Calu3 (cell line): ENCODE data around the gene UMAD1. TPM values are rescaled to one million over a fixed set of nuclear protein-coding genes. Genes with fewer than 3 reads are reported as not detected.
"Not testable (repeated sequence)": the region's sequence is repeated elsewhere in the genome, so short reads cannot be mapped to it uniquely, and the experiment has no call there.

Experiments
- BruUV-seq: library from RNA; stranded (reverse); fragments of 400-500 nt; replicated peaks from 2 replicates; lab custom pipeline; 2021; lab: Mats Ljungman, UMichigan
- CTCF ChIA-PET: fragments of 300-600 bp; sonication (Branson Sonifier 250); formaldehyde crosslinking; loops from one replicate; lab custom pipeline; 2022; ENCODE audit warnings: antibody characterized with exemption; lab: Charles Lee
- DNase-seq: peaks from one replicate; pipeline ENCODE4 v3.0.0; 2022
- H3K27ac Mint-ChIP-seq: one replicate; pipeline ENCODE4 v1.8.0; 2022; ENCODE audit warnings: mixed read lengths; ENCODE audit not compliant: unreplicated experiment
- H3K27me3 Mint-ChIP-seq: one replicate; pipeline ENCODE4 v1.8.0; 2022; ENCODE audit warnings: mixed read lengths; ENCODE audit not compliant: unreplicated experiment
- H3K36me3 Mint-ChIP-seq: one replicate; pipeline ENCODE4 v1.8.0; 2022; ENCODE audit warnings: mild to moderate bottlenecking, moderate library complexity, mixed read lengths; ENCODE audit not compliant: insufficient read depth, unreplicated experiment
- H3K4me1 Mint-ChIP-seq: one replicate; pipeline ENCODE4 v1.8.0; 2022; ENCODE audit warnings: mild to moderate bottlenecking, low read depth, mixed read lengths; ENCODE audit not compliant: unreplicated experiment
- H3K4me3 Mint-ChIP-seq: one replicate; pipeline ENCODE4 v1.8.0; 2022; ENCODE audit warnings: mild to moderate bottlenecking, low read depth, moderate library complexity, mixed read lengths; ENCODE audit not compliant: unreplicated experiment
- H3K9me3 Mint-ChIP-seq: one replicate; pipeline ENCODE4 v1.8.0; 2022; ENCODE audit warnings: low read depth, mixed read lengths; ENCODE audit not compliant: unreplicated experiment
- CTCF ChIP-seq: fragments of 200-600 bp; IDR thresholded peaks from one replicate; pipeline ENCODE4 v1.8.0; 2022; ENCODE audit warnings: antibody characterized with exemption; ENCODE audit not compliant: unreplicated experiment
- intact Hi-C: fragments of 100-400 bp; cut with micrococcal nuclease; formaldehyde crosslinking; loops from one replicate; pipeline ENCODE4 v1.10.0; 2022; ENCODE audit not compliant: unreplicated experiment
- total RNA-seq: library from RNA; stranded (reverse); gene quantifications from 2 replicates; pipeline ENCODE4 v1.2.3, GENCODE V29; 2022

Gene UMAD1
- total RNA-seq, 1 experiment from 2014 or later, result 25.2 TPM

DNA sequence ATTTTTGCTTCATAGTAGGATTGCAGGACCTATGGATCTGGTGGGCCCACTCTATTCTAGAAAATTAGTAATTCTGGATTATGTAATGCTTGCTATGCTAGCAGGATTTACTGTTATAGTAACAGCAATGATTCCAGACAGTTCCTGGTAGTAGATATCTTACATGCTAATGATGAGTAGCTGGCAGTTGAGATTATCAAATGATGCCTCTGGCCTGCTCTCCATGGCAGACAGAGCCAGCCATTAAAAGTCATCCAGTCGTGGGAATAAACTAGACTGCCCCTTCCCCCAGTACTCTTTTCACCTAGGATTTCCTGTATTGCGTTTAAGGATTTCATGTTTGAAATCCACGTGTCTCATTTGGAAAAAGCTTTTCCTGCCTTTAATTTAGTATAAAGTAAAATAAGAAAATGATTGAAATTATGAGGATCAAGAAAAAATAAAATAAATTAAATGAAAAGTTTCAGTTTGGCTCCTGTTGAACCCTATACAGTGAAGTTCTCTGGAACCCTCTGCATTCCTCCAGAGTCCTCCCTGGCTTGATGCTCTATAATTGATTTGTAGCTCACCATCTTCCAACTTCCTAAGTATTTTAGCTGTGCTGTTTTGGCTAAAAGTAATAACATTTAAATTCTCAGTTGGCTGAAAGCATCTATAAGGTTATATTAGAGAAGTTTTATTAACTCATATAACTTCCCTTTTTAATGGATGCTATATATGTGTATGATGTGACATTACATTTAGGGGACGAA is 14.6 kb downstream of the UMAD1 start:
- H3K4me1 Mint-ChIP-seq, result peaks cover 7% of the 10 kb centered on the region
- no peaks in the 10 kb centered on the region for H3K36me3 Mint-ChIP-seq
- intact Hi-C loops, result loop anchor here (10.0 kb wide), 1 partner anchor 560 kb away; no protein-coding TSS in a partner anchor
- H3K27me3 Mint-ChIP-seq, result no peaks in the 10 kb centered on the region
- peaks cover 7% of the 10 kb centered on the region for H3K9me3 Mint-ChIP-seq
- no peak for DNase-seq
- no peak overlapping the region for H3K4me3 Mint-ChIP-seq
- BruUV-seq, result no TSS peak
- CTCF ChIA-PET, result no interaction called here
- no peak overlapping the region for H3K27ac Mint-ChIP-seq
- TF ChIP-seq CTCF, result no peak

- intact Hi-C loops, result loop anchor here (10.0 kb wide), 1 partner anchor 558 kb away; no protein-coding TSS in a partner anchor
- not testable (repeated sequence) for H3K4me3 Mint-ChIP-seq
Measured at GRCh38 chr7:7656459-7656858, 15.9 kb downstream of the UMAD1 start.

DNA sequence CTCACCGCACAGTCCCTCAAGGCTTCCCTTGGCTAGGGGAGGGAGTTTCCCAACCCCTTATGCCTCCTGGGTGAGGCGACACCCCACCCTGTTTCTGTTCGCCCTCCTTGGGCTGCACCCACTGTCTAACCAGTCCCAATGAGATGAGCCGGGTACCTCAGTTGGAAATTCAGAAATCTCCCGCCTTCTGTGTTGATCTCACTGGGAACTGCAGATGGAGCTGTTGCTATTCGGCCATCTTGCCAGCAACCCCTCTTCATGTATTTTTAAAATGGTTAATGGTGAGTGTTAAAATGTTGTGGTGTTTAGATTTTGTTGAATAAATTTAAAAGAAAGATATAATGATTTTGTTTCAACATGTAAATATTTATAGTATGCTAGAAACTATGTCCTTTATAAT is 22.0 kb downstream of the UMAD1 start:
- Mint-ChIP-seq H3K4me1 (no peaks in the 10 kb centered on the region), H3K4me3 (no peak overlapping the region), H3K27ac (no peak overlapping the region), H3K27me3 (no peaks in the 10 kb centered on the region), H3K36me3 (no peaks in the 10 kb centered on the region), H3K9me3 (peaks cover 7% of the 10 kb centered on the region)
- CTCF ChIA-PET, result interaction anchor here (0.6 to 0.7 kb wide), 2 partner anchors 98 to 389 kb away, joined by 3 read pairs; no protein-coding TSS in a partner anchor
- no peak for DNase-seq
- no TSS peak for BruUV-seq
- intact Hi-C loops, result no loop called here
- no peak for TF ChIP-seq CTCF

More at GRCh38 chr7:7656459-7656858, 15.9 kb downstream of the UMAD1 start:
- BruUV-seq, DNase-seq, CTCF ChIA-PET, H3K36me3 Mint-ChIP-seq, H3K27ac Mint-ChIP-seq, H3K27me3 Mint-ChIP-seq, H3K9me3 Mint-ChIP-seq, H3K4me1 Mint-ChIP-seq: not testable (repeated sequence)

DNA sequence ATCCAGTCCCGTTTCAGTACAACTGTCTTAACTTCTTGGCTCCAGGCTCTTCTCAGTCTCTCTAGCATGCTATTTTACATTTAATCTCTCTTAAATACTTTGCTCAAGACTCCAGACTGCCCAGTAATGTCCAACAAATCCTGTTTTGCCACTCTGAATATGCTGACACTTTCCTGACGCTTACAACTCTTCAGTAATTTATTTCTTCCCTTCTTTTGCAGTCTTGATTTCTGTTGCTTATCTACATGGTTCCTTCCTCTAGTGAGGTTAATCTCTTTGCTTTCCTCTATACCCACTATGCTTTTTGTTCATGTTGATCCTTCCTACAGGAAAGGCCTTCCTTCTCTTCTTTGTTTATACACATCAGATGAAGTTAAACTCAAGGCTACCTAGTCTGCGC is 23.7 kb downstream of the UMAD1 start:
- no peak overlapping the region for H3K27ac Mint-ChIP-seq
- intact Hi-C loops, result no loop called here
- H3K36me3 Mint-ChIP-seq, result no peaks in the 10 kb centered on the region
- no peak overlapping the region for H3K4me3 Mint-ChIP-seq
- no peak for TF ChIP-seq CTCF
- H3K27me3 Mint-ChIP-seq, result no peaks in the 10 kb centered on the region
- CTCF ChIA-PET, result no interaction called here
- no peaks in the 10 kb centered on the region for H3K4me1 Mint-ChIP-seq
- peaks cover 4% of the 10 kb centered on the region for H3K9me3 Mint-ChIP-seq
- DNase-seq, result no peak
- BruUV-seq, result no TSS peak

DNA sequence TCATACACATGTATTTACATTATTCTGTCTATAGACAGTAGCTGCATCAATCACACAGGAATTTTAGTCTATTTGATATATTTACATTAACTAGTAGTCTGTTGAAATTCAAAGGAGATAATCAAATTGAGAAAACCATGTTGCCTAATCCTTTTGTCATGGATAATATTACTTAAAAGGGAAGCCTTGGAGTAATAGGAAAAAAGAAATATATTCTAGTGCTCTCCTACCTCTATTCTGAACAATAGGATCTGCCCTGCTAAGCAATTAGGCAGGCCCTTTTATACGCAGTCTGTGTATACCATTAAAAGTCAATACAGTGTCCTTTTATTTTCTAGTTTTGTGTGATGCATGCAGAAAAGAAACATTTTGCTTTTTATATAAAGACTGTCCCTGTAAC is 24.5 kb downstream of the UMAD1 start:
- Mint-ChIP-seq H3K4me1 (no peaks in the 10 kb centered on the region), H3K4me3 (no peak overlapping the region), H3K9me3 (no peaks in the 10 kb centered on the region), H3K27ac (no peak overlapping the region), H3K36me3 (no peaks in the 10 kb centered on the region), H3K27me3 (no peaks in the 10 kb centered on the region)
- CTCF ChIA-PET, result no interaction called here
- no peak for TF ChIP-seq CTCF
- BruUV-seq, result no TSS peak
- intact Hi-C loops, result no loop called here
- no peak for DNase-seq
